ENCODE results near the gene FOXB1.
A peak's percentile ranks its signal among the peaks of the same experiment; 100 is the strongest.

Gene FOXB1

DNA sequence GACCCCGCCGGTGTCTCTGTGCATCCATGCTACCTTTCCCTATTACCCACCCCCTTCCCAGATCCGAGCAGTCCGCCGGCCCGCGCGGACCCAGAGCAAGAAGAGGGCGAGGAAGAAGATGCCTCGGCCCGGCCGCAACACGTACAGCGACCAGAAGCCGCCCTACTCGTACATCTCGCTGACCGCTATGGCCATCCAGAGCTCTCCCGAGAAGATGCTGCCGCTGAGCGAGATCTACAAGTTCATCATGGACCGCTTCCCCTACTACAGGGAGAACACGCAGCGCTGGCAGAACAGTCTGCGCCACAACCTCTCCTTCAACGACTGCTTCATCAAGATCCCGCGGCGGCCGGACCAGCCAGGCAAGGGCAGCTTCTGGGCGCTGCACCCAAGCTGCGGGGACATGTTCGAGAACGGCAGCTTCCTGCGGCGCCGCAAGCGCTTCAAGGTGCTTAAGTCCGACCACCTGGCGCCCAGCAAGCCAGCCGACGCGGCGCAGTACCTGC lies 788 bp downstream of the FOXB1 start:
- TF ChIP-seq, protein P1, sequence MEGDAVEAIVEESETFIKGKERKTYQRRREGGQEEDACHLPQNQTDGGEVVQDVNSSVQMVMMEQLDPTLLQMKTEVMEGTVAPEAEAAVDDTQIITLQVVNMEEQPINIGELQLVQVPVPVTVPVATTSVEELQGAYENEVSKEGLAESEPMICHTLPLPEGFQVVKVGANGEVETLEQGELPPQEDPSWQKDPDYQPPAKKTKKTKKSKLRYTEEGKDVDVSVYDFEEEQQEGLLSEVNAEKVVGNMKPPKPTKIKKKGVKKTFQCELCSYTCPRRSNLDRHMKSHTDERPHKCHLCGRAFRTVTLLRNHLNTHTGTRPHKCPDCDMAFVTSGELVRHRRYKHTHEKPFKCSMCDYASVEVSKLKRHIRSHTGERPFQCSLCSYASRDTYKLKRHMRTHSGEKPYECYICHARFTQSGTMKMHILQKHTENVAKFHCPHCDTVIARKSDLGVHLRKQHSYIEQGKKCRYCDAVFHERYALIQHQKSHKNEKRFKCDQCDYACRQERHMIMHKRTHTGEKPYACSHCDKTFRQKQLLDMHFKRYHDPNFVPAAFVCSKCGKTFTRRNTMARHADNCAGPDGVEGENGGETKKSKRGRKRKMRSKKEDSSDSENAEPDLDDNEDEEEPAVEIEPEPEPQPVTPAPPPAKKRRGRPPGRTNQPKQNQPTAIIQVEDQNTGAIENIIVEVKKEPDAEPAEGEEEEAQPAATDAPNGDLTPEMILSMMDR (IDR thresholded peaks at IDR 0.05; ENCODE audit: borderline replicate concordance, insufficient read depth, low read depth, low read length): no peak
- no peak overlapping the region for H3K4me3 ChIP-seq (ENCODE audit: low read depth, low read length)

GRCh38 chr15:60005352-60006202 lies 1.5 kb downstream of the FOXB1 start:
- peak overlapping the region; percentile 69 for H3K4me3 ChIP-seq (ENCODE audit: low read depth, low read length)

GRCh38 chr15:60006203-60006862 lies 2.2 kb downstream of the FOXB1 start:
- TF ChIP-seq, protein P1 (IDR thresholded peaks at IDR 0.05; ENCODE audit: borderline replicate concordance, insufficient read depth, low read depth, low read length): no peak
- H3K4me3 ChIP-seq (ENCODE audit: low read depth, low read length): peak overlapping the region; percentile 69

More at GRCh38 chr15:60005352-60006202, 1.5 kb downstream of the FOXB1 start:
- TF ChIP-seq, protein P1 (IDR thresholded peaks at IDR 0.05; ENCODE audit: borderline replicate concordance, insufficient read depth, low read depth, low read length): no peak

DNA sequence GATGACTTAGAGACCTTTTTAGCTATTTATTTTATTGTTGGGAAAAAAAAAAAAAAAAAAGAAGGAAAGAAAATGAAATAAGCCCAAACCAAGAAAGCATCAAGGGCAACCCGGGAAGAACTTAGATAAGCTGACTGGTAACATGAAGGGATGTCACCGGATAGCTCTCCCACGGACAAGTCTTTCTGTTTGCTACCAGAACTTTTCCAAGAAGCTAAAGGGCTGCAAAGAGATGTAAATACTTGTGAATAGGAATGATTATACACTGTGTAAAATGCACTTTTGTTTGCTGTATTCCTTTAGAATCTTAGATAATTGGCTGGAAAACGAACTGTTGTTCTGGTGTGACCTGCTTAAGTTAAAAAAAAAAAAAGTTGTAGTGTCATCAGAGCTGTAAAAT lies 2.8 kb downstream of the FOXB1 start:
- no peak overlapping the region for H3K4me3 ChIP-seq (ENCODE audit: low read depth, low read length)
- TF ChIP-seq, protein P1 (IDR thresholded peaks at IDR 0.05; ENCODE audit: borderline replicate concordance, insufficient read depth, low read depth, low read length): no peak

- TF ChIP-seq, protein P1 (IDR thresholded peaks at IDR 0.05; ENCODE audit: borderline replicate concordance, insufficient read depth, low read depth, low read length): no peak
- no peak overlapping the region for H3K4me3 ChIP-seq (ENCODE audit: low read depth, low read length)
Measured at GRCh38 chr15:60009124-60009960, 5.2 kb downstream of the FOXB1 start.

GRCh38 chr15:60009980-60010732 lies 6.0 kb downstream of the FOXB1 start:
- H3K4me3 ChIP-seq (ENCODE audit: low read depth, low read length): no peak overlapping the region
- TF ChIP-seq, protein P1 (IDR thresholded peaks at IDR 0.05; ENCODE audit: borderline replicate concordance, insufficient read depth, low read depth, low read length): no peak
